Liver (tissue), 3 donors: ENCODE measurements around the gene CSTPP1.

ENCODE experiments used
- HNF4G ChIP-seq: IDR thresholded peaks from 2 replicates; pipeline ENCODE4 v1.6.1; 2016; ENCODE audit warnings: antibody characterized with exemption
- RAD21 ChIP-seq, 2 donors: IDR thresholded peaks; 2 replicates each; pipeline ENCODE4 v1.6.1; 2016; ENCODE audit warnings: antibody characterized with exemption in 2 of 2, mild to moderate bottlenecking in 2 of 2
- RXRA ChIP-seq, 2 donors: IDR thresholded peaks; 2 replicates each; pipeline ENCODE4 v1.6.1; 2017 to 2018; ENCODE audit warnings: antibody characterized with exemption in 2 of 2, mild to moderate bottlenecking in 1 of 2
- SP1 ChIP-seq: IDR thresholded peaks from 2 replicates; pipeline ENCODE4 v1.6.1; 2018; ENCODE audit warnings: antibody characterized with exemption, mild to moderate bottlenecking
- TF ChIP-seq, protein P1 (sequence below): fragments of 150-350 bp; IDR thresholded peaks from 2 replicates; pipeline ENCODE4 v1.5.1; 2017; ENCODE audit warnings: improper control_type of control experiment, low read depth, low read length; ENCODE audit not compliant: missing input control
- TF ChIP-seq, protein P2 (sequence below): IDR thresholded peaks from 2 replicates; pipeline ENCODE4 v1.6.1; 2016; ENCODE audit warnings: antibody characterized with exemption, mild to moderate bottlenecking
- TF ChIP-seq, protein P3 (sequence below): IDR thresholded peaks from 2 replicates; pipeline ENCODE4 v1.6.1; 2016; ENCODE audit warnings: antibody characterized with exemption
- donor health status: healthy.
- donor health status: healthy.

DNA sequence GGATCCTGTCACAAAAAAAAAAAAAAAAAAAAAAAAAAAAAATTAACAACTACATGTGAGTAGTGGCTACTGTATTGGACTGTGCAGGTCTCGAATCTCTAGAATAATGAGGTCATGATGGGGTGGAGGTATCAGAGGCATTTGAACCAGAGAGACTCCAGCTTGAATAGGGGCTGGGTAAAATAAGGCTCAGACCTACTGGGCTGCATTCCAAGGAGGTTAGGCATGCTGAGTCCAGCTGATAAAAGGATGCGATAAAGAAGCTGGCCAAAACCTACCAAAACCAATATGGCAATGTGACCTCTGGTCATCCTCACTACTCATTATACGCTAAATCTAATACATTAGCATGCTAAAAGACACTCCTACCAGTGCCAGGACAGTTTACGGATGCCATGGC, 255.6 kb downstream of the CSTPP1 start:
- no peak for TF ChIP-seq RAD21 (IDR thresholded peaks at IDR 0.05)
- TF ChIP-seq, protein P1, sequence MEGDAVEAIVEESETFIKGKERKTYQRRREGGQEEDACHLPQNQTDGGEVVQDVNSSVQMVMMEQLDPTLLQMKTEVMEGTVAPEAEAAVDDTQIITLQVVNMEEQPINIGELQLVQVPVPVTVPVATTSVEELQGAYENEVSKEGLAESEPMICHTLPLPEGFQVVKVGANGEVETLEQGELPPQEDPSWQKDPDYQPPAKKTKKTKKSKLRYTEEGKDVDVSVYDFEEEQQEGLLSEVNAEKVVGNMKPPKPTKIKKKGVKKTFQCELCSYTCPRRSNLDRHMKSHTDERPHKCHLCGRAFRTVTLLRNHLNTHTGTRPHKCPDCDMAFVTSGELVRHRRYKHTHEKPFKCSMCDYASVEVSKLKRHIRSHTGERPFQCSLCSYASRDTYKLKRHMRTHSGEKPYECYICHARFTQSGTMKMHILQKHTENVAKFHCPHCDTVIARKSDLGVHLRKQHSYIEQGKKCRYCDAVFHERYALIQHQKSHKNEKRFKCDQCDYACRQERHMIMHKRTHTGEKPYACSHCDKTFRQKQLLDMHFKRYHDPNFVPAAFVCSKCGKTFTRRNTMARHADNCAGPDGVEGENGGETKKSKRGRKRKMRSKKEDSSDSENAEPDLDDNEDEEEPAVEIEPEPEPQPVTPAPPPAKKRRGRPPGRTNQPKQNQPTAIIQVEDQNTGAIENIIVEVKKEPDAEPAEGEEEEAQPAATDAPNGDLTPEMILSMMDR = no peak
- TF ChIP-seq RXRA (IDR thresholded peaks at IDR 0.05) = no peak
- no peak for TF ChIP-seq HNF4G
- no peak for TF ChIP-seq SP1
- TF ChIP-seq, protein P2, sequence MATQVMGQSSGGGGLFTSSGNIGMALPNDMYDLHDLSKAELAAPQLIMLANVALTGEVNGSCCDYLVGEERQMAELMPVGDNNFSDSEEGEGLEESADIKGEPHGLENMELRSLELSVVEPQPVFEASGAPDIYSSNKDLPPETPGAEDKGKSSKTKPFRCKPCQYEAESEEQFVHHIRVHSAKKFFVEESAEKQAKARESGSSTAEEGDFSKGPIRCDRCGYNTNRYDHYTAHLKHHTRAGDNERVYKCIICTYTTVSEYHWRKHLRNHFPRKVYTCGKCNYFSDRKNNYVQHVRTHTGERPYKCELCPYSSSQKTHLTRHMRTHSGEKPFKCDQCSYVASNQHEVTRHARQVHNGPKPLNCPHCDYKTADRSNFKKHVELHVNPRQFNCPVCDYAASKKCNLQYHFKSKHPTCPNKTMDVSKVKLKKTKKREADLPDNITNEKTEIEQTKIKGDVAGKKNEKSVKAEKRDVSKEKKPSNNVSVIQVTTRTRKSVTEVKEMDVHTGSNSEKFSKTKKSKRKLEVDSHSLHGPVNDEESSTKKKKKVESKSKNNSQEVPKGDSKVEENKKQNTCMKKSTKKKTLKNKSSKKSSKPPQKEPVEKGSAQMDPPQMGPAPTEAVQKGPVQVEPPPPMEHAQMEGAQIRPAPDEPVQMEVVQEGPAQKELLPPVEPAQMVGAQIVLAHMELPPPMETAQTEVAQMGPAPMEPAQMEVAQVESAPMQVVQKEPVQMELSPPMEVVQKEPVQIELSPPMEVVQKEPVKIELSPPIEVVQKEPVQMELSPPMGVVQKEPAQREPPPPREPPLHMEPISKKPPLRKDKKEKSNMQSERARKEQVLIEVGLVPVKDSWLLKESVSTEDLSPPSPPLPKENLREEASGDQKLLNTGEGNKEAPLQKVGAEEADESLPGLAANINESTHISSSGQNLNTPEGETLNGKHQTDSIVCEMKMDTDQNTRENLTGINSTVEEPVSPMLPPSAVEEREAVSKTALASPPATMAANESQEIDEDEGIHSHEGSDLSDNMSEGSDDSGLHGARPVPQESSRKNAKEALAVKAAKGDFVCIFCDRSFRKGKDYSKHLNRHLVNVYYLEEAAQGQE = no peak
- TF ChIP-seq, protein P3, sequence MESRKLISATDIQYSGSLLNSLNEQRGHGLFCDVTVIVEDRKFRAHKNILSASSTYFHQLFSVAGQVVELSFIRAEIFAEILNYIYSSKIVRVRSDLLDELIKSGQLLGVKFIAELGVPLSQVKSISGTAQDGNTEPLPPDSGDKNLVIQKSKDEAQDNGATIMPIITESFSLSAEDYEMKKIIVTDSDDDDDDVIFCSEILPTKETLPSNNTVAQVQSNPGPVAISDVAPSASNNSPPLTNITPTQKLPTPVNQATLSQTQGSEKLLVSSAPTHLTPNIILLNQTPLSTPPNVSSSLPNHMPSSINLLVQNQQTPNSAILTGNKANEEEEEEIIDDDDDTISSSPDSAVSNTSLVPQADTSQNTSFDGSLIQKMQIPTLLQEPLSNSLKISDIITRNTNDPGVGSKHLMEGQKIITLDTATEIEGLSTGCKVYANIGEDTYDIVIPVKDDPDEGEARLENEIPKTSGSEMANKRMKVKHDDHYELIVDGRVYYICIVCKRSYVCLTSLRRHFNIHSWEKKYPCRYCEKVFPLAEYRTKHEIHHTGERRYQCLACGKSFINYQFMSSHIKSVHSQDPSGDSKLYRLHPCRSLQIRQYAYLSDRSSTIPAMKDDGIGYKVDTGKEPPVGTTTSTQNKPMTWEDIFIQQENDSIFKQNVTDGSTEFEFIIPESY = no peak
